Gastrocnemius medialis (tissue), 4 donors: ENCODE results near the gene ADCY2. TPM values are rescaled to one million over a fixed set of nuclear protein-coding genes. Genes with fewer than 3 reads are reported as not detected.

ENCODE experiments used
- ATAC-seq, 2 donors: fragments of 150-250 bp; one replicate each; pipeline ENCODE4 v1.9.1; 2016
- DNase-seq, 2 donors: peaks; one replicate each; pipeline ENCODE4 v3.0.0-alpha.2; 2019
- H3K27ac ChIP-seq, 4 donors: fragments of 200-600 bp; sonication (generic); 1 replicate in 1 of 4; 2 replicates in 3 of 4; pipeline ENCODE4 v1.5.1; 2016 to 2018; ENCODE audit warnings: mild to moderate bottlenecking in 2 of 4, moderate library complexity in 1 of 4
- H3K27me3 ChIP-seq, 3 donors: fragments of 200-600 bp; sonication (generic) in 2 of 3; 1 replicate in 1 of 3; 2 replicates in 2 of 3; pipeline versions ENCODE4 v1.5.1 to v1.6.0; 2016 to 2019; ENCODE audit warnings: mild to moderate bottlenecking in 1 of 3, moderate library complexity in 1 of 3
- H3K36me3 ChIP-seq, 2 donors: fragments of 200-600 bp; sonication (generic) in 1 of 2; one replicate each; pipeline ENCODE4 v1.5.1; 2017 to 2018
- H3K4me1 ChIP-seq, 2 donors: fragments of 200-600 bp; sonication (generic) in 1 of 2; one replicate each; pipeline ENCODE4 v1.5.1; 2016 to 2017; ENCODE audit warnings: mild to moderate bottlenecking in 2 of 2
- H3K4me3 ChIP-seq, 4 donors: fragments of 200-600 bp; sonication (generic) in 3 of 4; 1 replicate in 1 of 4; 2 replicates in 3 of 4; pipeline ENCODE4 v1.5.1; 2016 to 2019; ENCODE audit warnings: mild to moderate bottlenecking in 2 of 4
- H3K9me3 ChIP-seq, 3 donors: fragments of 200-600 bp; sonication (generic) in 2 of 3; 1 replicate in 1 of 3; 2 replicates in 2 of 3; pipeline ENCODE4 v1.5.1; 2016 to 2019
- POLR2A ChIP-seq, 2 donors: fragments of 450-650 bp; IDR thresholded peaks; one replicate each; pipeline ENCODE4 v1.6.1; 2017; ENCODE audit warnings: antibody characterized with exemption in 2 of 2, mild to moderate bottlenecking in 2 of 2, moderate library complexity in 2 of 2
- in situ Hi-C, 4 donors: fragments of 200-750 bp; cut with MboI; loops; one replicate each; pipeline versions ENCODE4 v1.15.0 to v1.8.0; 2017; ENCODE audit warnings: low sequenced_read_pairs in 4 of 4
- intact Hi-C: fragments of 100-400 bp; cut with DNase I; formaldehyde crosslinking; loops from one replicate; pipeline ENCODE4 v1.15.1; 2023; ENCODE audit warnings: low total_unique reads
- total RNA-seq, 4 donors: library from RNA; depleted of rRNA; stranded (reverse); fragments of >200 nt; gene quantifications; one replicate each; pipeline versions ENCODE4 v1.1.0 to v1.2.3, GENCODE V29; 2016
- TF ChIP-seq, protein P1 (sequence below), 5 experiments: fragments of 450-650 bp in 3 of 5; fragments of 200-600 bp in 2 of 5; sonication (generic) in 2 of 5; IDR thresholded peaks in 4 of 5; conservative IDR thresholded peaks in 1 of 5; 1 replicate in 4 of 5; 2 replicates in 1 of 5; pipeline ENCODE4 v1.5.1; 2016 to 2019; ENCODE audit warnings: antibody characterized with exemption in 5 of 5, mild to moderate bottlenecking in 3 of 5, moderate library complexity in 3 of 5

The ADCY2 gene
- total RNA-seq, 4 donors from 2014 or later: 24.3 to 50.1 (median 36.5) TPM

DNA sequence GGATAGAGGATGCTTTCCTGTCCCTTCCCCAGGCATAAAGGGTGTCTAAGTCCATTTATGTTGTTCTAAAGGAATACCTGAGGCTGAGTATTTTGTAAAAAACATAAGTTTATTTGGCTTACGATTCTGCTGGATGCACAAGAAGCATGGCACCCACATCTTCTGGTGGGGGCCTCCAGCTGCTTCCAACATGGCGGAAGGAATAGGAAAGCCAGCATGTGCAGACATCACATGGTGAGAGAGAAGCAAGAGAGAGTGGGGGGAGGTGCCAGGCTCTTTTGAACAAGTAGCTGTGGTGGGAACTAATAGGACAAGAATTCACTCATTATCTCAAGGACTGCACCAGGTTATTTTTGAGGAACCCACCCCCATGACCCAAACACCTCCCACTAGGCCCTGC lies 77.2 kb downstream of the ADCY2 start:
- ATAC-seq (no peak), DNase-seq (no peak)
- TF ChIP-seq POLR2A (IDR thresholded peaks at IDR 0.05): no peak
- TF ChIP-seq, protein P1, sequence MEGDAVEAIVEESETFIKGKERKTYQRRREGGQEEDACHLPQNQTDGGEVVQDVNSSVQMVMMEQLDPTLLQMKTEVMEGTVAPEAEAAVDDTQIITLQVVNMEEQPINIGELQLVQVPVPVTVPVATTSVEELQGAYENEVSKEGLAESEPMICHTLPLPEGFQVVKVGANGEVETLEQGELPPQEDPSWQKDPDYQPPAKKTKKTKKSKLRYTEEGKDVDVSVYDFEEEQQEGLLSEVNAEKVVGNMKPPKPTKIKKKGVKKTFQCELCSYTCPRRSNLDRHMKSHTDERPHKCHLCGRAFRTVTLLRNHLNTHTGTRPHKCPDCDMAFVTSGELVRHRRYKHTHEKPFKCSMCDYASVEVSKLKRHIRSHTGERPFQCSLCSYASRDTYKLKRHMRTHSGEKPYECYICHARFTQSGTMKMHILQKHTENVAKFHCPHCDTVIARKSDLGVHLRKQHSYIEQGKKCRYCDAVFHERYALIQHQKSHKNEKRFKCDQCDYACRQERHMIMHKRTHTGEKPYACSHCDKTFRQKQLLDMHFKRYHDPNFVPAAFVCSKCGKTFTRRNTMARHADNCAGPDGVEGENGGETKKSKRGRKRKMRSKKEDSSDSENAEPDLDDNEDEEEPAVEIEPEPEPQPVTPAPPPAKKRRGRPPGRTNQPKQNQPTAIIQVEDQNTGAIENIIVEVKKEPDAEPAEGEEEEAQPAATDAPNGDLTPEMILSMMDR (IDR thresholded peaks at IDR 0.05 in 4 of 5, conservative IDR thresholded peaks at IDR 0.05 in 1 of 5): no peak
- intact Hi-C loops: no loop called here
- H3K9me3 ChIP-seq: no peaks in the 10 kb centered on the region
- peaks cover 14 to 22% of the 10 kb centered on the region in 2 donors for H3K4me1 ChIP-seq
- no peaks in the 10 kb centered on the region for H3K36me3 ChIP-seq
- no peak overlapping the region for H3K27ac ChIP-seq
- no peak overlapping the region for H3K4me3 ChIP-seq
- in situ Hi-C loops: no loop called here
- no peaks in the 10 kb centered on the region for H3K27me3 ChIP-seq

GRCh38 chr5:7473668-7474215 lies 77.8 kb downstream of the ADCY2 start:
- no peak for DNase-seq
- Histone ChIP-seq H3K36me3 (no peaks in the 10 kb centered on the region), H3K4me3 (no peak overlapping the region), H3K27ac (no peak overlapping the region), H3K27me3 (no peaks in the 10 kb centered on the region), H3K4me1 (peaks cover 14 to 22% of the 10 kb centered on the region in 2 donors), H3K9me3 (no peaks in the 10 kb centered on the region)
- no peak for TF ChIP-seq POLR2A (IDR thresholded peaks at IDR 0.05)
- TF ChIP-seq, protein P1 (IDR thresholded peaks at IDR 0.05 in 4 of 5, conservative IDR thresholded peaks at IDR 0.05 in 1 of 5): no peak
- ATAC-seq: peak in 1 of 2 donors; percentile 36
- in situ Hi-C loops (no loop called here), intact Hi-C loops (no loop called here)

GRCh38 chr5:7474821-7475403 lies 79.0 kb downstream of the ADCY2 start:
- no peak for ATAC-seq
- Histone ChIP-seq H3K36me3 (no peaks in the 10 kb centered on the region), H3K4me3 (no peak overlapping the region), H3K4me1 (peaks cover 14 to 22% of the 10 kb centered on the region in 2 donors), H3K27ac (no peak overlapping the region), H3K9me3 (no peaks in the 10 kb centered on the region), H3K27me3 (no peaks in the 10 kb centered on the region)
- TF ChIP-seq, protein P1 (IDR thresholded peaks at IDR 0.05 in 4 of 5, conservative IDR thresholded peaks at IDR 0.05 in 1 of 5): no peak
- no peak for TF ChIP-seq POLR2A (IDR thresholded peaks at IDR 0.05)
- in situ Hi-C loops (no loop called here), intact Hi-C loops (no loop called here)
- no peak for DNase-seq

DNA sequence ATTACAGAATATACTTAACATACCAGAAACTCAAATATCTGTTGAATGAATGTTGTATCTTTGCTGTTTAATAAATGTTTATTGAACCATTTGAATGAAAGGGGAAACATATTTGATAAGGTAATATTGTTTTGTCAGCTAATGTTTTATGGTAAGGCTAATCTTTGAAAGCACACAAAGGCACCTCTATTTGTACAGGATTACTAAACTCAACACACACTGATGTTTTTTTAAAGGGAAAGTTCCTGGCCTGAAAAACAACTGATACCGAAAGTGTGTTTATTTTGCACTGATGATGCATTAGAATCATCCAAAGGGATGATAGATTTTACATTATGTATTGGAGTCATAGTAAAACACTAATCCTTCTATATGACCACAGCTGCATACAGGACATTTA lies 82.5 kb downstream of the ADCY2 start:
- in situ Hi-C loops (no loop called here), intact Hi-C loops (no loop called here)
- no peaks in the 10 kb centered on the region for H3K9me3 ChIP-seq
- TF ChIP-seq, protein P1 (IDR thresholded peaks at IDR 0.05 in 4 of 5, conservative IDR thresholded peaks at IDR 0.05 in 1 of 5): no peak
- no peak for TF ChIP-seq POLR2A (IDR thresholded peaks at IDR 0.05)
- no peak for DNase-seq
- no peak overlapping the region for H3K27ac ChIP-seq
- no peak overlapping the region for H3K4me3 ChIP-seq
- no peaks in the 10 kb centered on the region for H3K27me3 ChIP-seq
- H3K4me1 ChIP-seq: peaks cover 5 to 17% of the 10 kb centered on the region in 2 donors
- no peaks in the 10 kb centered on the region for H3K36me3 ChIP-seq
- ATAC-seq: no peak
